HG02798 (cell line): ENCODE data around the gene CLDN3.
"Not testable (repeated sequence)": the region's sequence is repeated elsewhere in the genome, so short reads cannot be mapped to it uniquely, and the experiment has no call there.

ENCODE experiments used
- ATAC-seq: cut with Tn5 transposase; IDR thresholded peaks from one replicate; pipeline ENCODE4 v1.9.1; 2021; ENCODE audit warnings: mild to moderate bottlenecking; ENCODE audit not compliant: unreplicated experiment, poor library complexity

CLDN3 gene

GRCh38 chr7:73738612-73739386 is 31.3 kb downstream of the CLDN3 start, which contains the start of gene ABHD11:
TSS of gene ABHD11 (minus strand) at chr7:73738802. CDS start at chr7:73738770, 32 bp downstream.
- peak; percentile 92 for ATAC-seq

GRCh38 chr7:73738220-73738611 is 31.9 kb downstream of the CLDN3 start:
- peak; percentile 18 for ATAC-seq

GRCh38 chr7:73737491-73738219 is 32.4 kb downstream of the CLDN3 start:
- ATAC-seq = no peak

GRCh38 chr7:73736885-73737284 is 33.2 kb downstream of the CLDN3 start:
- ATAC-seq = no peak

- ATAC-seq = no peak
These were observed 34.6 kb downstream of the CLDN3 start for GRCh38 chr7:73735528-73735905.

GRCh38 chr7:73734619-73735527 is 35.2 kb downstream of the CLDN3 start:
- ATAC-seq = peak; percentile 35

GRCh38 chr7:73732397-73732796 is 37.7 kb downstream of the CLDN3 start:
- ATAC-seq = no peak

GRCh38 chr7:73730485-73730884 is 39.6 kb downstream of the CLDN3 start:
- no peak for ATAC-seq

- ATAC-seq = no peak
These were observed 41.5 kb downstream of the CLDN3 start for GRCh38 chr7:73728551-73728950.

GRCh38 chr7:73727952-73728351 is 42.1 kb downstream of the CLDN3 start:
- no peak for ATAC-seq

GRCh38 chr7:73726083-73726466 is 44.0 kb downstream of the CLDN3 start:
- ATAC-seq = peak; percentile 16

- no peak for ATAC-seq
These were observed 46.3 kb downstream of the CLDN3 start for GRCh38 chr7:73723813-73724212.

- ATAC-seq = no peak
These were observed 47.3 kb downstream of the CLDN3 start for GRCh38 chr7:73722785-73723184.

- ATAC-seq = not testable (repeated sequence)
These were observed 47.9 kb downstream of the CLDN3 start for GRCh38 chr7:73722182-73722581.

- no peak for ATAC-seq
These were observed 48.7 kb downstream of the CLDN3 start for GRCh38 chr7:73721377-73721817.

GRCh38 chr7:73720443-73720842 is 49.6 kb downstream of the CLDN3 start:
- ATAC-seq = not testable (repeated sequence)

- no peak for ATAC-seq
These were observed 50.3 kb downstream of the CLDN3 start for GRCh38 chr7:73719806-73720169.
